ENCODE measurements around the gene RTN4RL2. TPM values are rescaled to one million over a fixed set of nuclear protein-coding genes. Genes with fewer than 3 reads are reported as not detected.

Gene RTN4RL2
- total RNA-seq, 8 experiments from 2014 or later = 0.25 to 11.6 (median 5.8) TPM

DNA sequence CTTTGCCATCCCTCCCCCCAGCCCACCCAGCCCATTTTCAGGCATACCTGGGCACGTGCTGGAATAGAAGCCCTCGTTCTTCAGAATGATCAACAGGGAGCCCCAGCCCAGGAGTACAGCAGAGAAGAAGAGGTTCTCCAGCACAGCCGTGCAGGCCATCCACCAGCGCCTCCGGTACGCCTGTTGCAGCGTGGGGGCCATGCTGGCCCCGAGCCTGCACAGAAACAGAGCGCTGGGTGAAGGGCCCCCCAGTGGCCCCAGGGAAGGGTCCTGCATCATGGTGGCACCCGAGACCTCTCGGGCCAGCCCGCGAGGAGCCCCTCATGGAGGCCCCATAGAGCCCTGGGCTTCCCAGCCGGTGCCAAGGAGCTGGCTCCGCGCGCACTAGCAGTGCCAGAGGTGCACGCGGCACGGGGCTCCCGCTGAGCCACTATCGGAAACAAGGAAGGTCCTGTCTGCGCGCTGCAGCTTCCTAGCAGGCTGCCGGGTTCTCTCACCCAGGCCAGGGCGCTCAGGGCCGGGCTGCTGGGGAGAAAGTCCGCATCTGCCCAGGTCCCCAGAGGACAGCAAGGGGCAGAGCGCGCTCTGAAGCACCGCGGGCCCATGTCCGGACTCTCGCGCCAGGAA is 53.7 kb downstream of the RTN4RL2 start:
- H3K4me1 ChIP-seq (replicated peaks in 1 of 2) = peaks cover 5 to 10% of the 10 kb centered on the region in 2 donors
- ATAC-seq (replicated peaks in 6 of 8) = peak; percentile 3 to 72 (median 61)
- 4 to 31% (median 12%) methylated on average over 3 to 5 of the region's 35 CpGs; no CpG with 5 or more reads in 7 of the 10 experiments for WGBS, 10 experiments
- no peak overlapping the region for H3K27ac ChIP-seq
- in situ Hi-C loops (cut with MboI; ENCODE audit: low pct_unique_long_range_greater_than_20kb in 2 of 9, low sequenced_read_pairs in 9 of 9, unreplicated experiment in 9 of 9) = loop anchor here in 1 of 9 experiments (25.0 kb wide), 1 partner anchor 177 kb away; the partner anchor contains the start of genes P2RX3 and SSRP1
- peak overlapping the region; percentile 39 to 57 (median 48) for H3K4me3 ChIP-seq

DNA sequence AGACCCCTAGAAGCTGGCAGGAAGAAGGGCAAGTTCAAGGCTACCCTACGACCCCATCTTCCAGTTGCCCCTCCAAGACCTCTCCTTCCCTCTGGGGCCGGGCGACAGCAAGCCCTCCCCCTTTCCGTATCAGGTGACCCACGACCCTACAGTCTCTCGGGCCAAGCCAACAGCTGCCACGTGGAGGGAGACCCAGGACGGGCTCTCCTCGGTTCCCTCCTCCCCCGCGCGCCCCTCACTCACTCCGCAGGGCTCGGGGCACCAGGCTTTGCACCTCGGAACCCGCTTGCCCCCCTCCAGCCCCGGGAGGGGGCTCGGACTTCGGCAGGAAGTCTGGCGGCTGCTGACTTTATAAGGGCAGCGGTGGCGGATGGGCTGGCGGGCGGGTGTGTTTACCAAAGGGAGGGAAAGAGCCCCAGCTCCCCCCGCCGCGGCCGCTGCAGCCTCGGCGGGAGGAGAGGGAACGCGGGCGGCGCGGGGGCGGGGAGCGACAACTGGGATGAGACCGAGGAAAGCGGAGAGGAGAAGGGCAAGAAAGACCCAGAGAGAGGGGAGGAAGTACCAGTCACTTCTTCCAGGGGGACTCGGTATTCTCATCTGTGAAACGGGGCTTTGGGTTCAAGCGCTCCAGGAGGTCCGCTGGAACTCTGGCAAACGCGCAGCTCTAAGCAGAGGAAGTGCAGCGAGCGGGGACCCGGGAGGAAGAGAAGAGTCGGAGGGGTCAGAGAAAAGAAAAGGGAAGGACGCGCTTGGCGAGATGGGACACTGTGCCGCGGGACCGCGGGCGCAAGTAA is 54.4 kb downstream of the RTN4RL2 start:
- ATAC-seq (replicated peaks in 6 of 8) = peak; percentile 7 to 69 (median 58)
- in situ Hi-C loops (cut with MboI; ENCODE audit: low pct_unique_long_range_greater_than_20kb in 2 of 9, low sequenced_read_pairs in 9 of 9, unreplicated experiment in 9 of 9) = loop anchor here in 1 of 9 experiments (25.0 kb wide), 1 partner anchor 177 kb away; the partner anchor contains the start of genes P2RX3 and SSRP1
- H3K27ac ChIP-seq = no peak overlapping the region

DNA sequence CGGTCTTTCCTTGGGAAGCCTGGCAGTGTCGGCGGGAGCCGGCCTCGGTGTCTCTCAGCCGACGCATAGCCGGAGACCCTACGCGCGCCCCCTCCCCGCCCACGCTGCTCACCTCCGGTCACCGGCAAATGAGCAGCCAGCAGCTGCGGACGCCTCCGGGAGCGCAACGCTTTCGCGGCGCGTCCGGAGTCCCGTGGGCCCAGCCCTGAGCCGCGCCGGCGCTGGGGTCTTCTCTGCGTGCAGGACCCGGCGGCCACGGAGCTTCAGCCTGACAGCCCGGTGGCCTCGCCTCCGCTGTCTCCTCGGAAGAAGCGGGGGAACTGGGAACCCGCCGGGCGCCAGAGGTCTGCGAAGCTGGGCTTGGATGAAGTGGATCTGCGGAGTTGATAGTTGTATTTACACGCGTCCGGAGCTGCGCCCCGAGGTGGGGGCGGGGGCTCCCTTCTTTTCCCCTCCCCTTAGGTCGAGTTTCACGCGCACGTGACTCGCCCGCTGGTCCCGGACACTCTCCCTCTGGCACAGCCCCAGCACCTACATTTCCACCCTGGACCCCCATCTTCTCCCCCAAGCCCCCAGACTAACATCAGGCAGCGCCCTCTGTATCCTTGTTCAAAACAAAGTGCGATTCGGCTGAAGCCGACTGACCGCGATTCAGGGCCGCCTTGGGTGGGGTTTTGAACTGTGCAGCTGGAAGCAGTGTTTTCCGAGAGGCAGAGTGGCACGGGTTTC is 55.2 kb downstream of the RTN4RL2 start, which contains the start of gene SLC43A1:
SLC43A1 (minus strand) TSS at position 371 of the 729 bp plus-strand sequence. CDS start 1,591 bp downstream, outside the sequence.
- Histone ChIP-seq H3K4me3 (peak within 1 kb of the TSS; percentile 39 to 57 (median 48)), H3K27ac (no peak within 1 kb of the TSS), H3K4me1 (replicated peaks in 1 of 2) (peaks cover 5 to 10% of the 10 kb centered on the region in 2 donors)
- WGBS, 10 experiments = 0 to 2% (median 0%) methylated on average over 1 to 10 of the region's 66 CpGs; no CpG with 5 or more reads in 3 of the 10 experiments
- ATAC-seq (replicated peaks in 6 of 8) = peak; percentile 58 to 70 (median 61)
- in situ Hi-C loops (cut with MboI; ENCODE audit: low pct_unique_long_range_greater_than_20kb in 2 of 9, low sequenced_read_pairs in 9 of 9, unreplicated experiment in 9 of 9) = loop anchor here in 1 of 9 experiments (25.0 kb wide), 1 partner anchor 178 kb away; the partner anchor contains the start of genes P2RX3 and SSRP1

More for the DNA sequence above, 54.4 kb downstream of the RTN4RL2 start:
- Histone ChIP-seq H3K4me1 (replicated peaks in 1 of 2) (peaks cover 5 to 10% of the 10 kb centered on the region in 2 donors), H3K4me3 (peak overlapping the region; percentile 39 to 57 (median 48))
- 0% methylated on average over 5 to 9 of the region's 57 CpGs; no CpG with 5 or more reads in 8 of the 10 experiments for WGBS, 10 experiments

DNA sequence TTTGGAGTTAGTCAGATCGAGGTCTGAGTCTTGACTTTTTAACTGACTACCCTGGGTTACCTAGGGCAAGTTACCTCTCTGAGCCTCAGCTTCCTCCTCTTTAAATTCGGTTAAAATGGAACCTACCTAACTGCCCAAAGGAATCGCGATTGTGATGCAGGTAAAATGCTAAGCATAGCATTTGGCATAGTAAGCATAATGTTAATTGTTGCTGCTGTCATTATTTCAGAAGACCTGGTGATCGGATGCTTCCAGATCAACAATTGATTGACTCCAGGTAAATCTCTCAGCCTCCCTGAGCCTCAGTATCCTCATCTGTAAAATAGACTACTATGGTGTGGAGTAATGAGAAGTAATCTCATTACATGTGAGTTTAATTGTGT is 55.7 kb downstream of the RTN4RL2 start:
- ATAC-seq (replicated peaks in 6 of 8) = no peak
- Histone ChIP-seq H3K27ac (no peak overlapping the region), H3K4me1 (replicated peaks in 1 of 2) (peaks cover 5 to 10% of the 10 kb centered on the region in 2 donors), H3K4me3 (peak overlapping the region; percentile 39 to 57 (median 48))
- 0 to 50% (median 12%) methylated on average over 1 to 5 of the region's 5 CpGs; no CpG with 5 or more reads in 1 of the 10 experiments for WGBS, 10 experiments
- in situ Hi-C loops (cut with MboI; ENCODE audit: low pct_unique_long_range_greater_than_20kb in 2 of 9, low sequenced_read_pairs in 9 of 9, unreplicated experiment in 9 of 9) = loop anchor here in 1 of 9 experiments (25.0 kb wide), 1 partner anchor 179 kb away; the partner anchor contains the start of genes P2RX3 and SSRP1

DNA sequence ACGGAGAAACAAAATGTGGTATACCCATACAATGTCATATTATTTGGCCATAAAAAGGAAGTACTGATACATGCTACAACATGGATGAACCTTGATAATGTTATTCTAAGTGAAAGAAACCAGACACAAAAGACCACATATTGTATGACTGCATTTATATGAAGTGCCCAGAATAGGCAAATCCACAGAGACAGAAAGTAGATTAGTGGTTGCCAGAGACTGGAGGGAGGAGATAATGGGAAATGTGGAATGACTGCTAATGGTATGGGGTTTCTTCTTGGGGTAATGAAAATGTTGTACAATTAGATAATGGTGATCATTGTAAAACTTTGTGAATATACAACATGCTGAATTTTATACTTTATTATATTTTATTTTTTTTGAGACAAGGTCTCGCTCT is 60.8 kb downstream of the RTN4RL2 start:
- Histone ChIP-seq H3K4me3 (no peak overlapping the region), H3K4me1 (replicated peaks in 1 of 2) (no peaks in the 10 kb centered on the region), H3K27ac (no peak overlapping the region)
- in situ Hi-C loops (cut with MboI; ENCODE audit: low pct_unique_long_range_greater_than_20kb in 2 of 9, low sequenced_read_pairs in 9 of 9, unreplicated experiment in 9 of 9) = loop anchor here in 1 of 9 experiments (25.0 kb wide), 1 partner anchor 184 kb away; the partner anchor contains the start of genes P2RX3 and SSRP1
- 85 to 100% (median 90%) methylated on average over 1 to 2 of the region's 2 CpGs; no CpG with 5 or more reads in 3 of the 10 experiments for WGBS, 10 experiments
- ATAC-seq (replicated peaks in 6 of 8) = no peak

DNA sequence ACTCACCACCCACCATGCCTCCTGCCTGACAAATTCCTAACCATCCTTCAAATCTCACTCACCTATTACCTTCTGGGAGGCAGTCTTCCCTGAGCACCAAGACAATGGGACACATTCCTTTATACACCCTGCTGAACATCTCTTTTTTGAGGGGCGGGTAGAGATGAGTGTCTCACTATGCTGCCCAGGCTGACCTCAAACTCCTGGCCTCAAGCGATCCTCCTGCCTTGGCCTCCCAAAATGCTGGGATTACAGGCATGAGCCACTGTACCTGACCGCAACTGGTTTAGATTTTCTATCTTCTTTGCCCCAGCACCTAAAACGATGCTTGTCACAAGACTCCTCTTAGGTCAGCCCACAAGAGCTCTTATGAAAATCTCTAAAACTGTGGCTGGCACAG is 63.1 kb downstream of the RTN4RL2 start:
- in situ Hi-C loops (cut with MboI; ENCODE audit: low pct_unique_long_range_greater_than_20kb in 2 of 9, low sequenced_read_pairs in 9 of 9, unreplicated experiment in 9 of 9) = loop anchor here in 1 of 9 experiments (25.0 kb wide), 1 partner anchor 186 kb away; the partner anchor contains the start of genes P2RX3 and SSRP1
- no peak overlapping the region for H3K4me3 ChIP-seq
- no peak overlapping the region for H3K27ac ChIP-seq
- WGBS, 10 experiments = 80 to 100% (median 90%) methylated on average over 1 to 2 of the region's 4 CpGs; no CpG with 5 or more reads in 3 of the 10 experiments
- ATAC-seq (replicated peaks in 6 of 8) = no peak
- H3K4me1 ChIP-seq (replicated peaks in 1 of 2) = peaks cover 2 to 4% of the 10 kb centered on the region in 2 donors

Other genes with a start within 250 kb of the RTN4RL2 start
- gene APLNR, start 223.3 kb upstream of the RTN4RL2 start, total RNA-seq = 1 to 10 TPM in 2 of 8 experiments, under 1 TPM in 6; 0.09 to 3.1 (median 0.48) TPM
- gene TNKS1BP1, start 135.6 kb upstream of the RTN4RL2 start, total RNA-seq = 100 to 1,000 TPM in 2 of 8 experiments, 10 to 100 TPM in 6; 28.4 to 104 (median 55.4) TPM
- 100 to 1,000 TPM in 4 of 8 experiments, 10 to 100 TPM in 4; 64.9 to 164 (median 101) TPM for gene SSRP1, start 124.6 kb upstream of the RTN4RL2 start, total RNA-seq
- gene P2RX3, start 122.2 kb upstream of the RTN4RL2 start, total RNA-seq = 100 to 1,000 TPM in 3 of 8 experiments, 10 to 100 TPM in 1, under 1 TPM in 2, not detected in 2; 0.36 to 153 (median 99.5) TPM
- not detected for gene PRG3, start 79.4 kb upstream of the RTN4RL2 start, total RNA-seq
- gene PRG2, start 69.9 kb upstream of the RTN4RL2 start, total RNA-seq = 1 to 10 TPM in 1 of 8 experiments, under 1 TPM in 2, not detected in 5; 0.18 to 1.1 (median 0.29) TPM
- 10 to 100 TPM in 2 of 8 experiments, 1 to 10 TPM in 4, under 1 TPM in 2; 0.43 to 25.8 (median 3.0) TPM for gene SLC43A3, start 33.4 kb upstream of the RTN4RL2 start, total RNA-seq
- gene SLC43A1, start 55.2 kb downstream of the RTN4RL2 start, total RNA-seq = 10 to 100 TPM in 2 of 8 experiments, 1 to 10 TPM in 4, under 1 TPM in 2; 0.32 to 13.7 (median 2.1) TPM
- gene TIMM10, start 70.2 kb downstream of the RTN4RL2 start, total RNA-seq = 10 to 100 TPM; 28.3 to 86.7 (median 58.9) TPM
- under 1 TPM in 7 of 8 experiments, not detected in 1; 0.25 to 0.60 (median 0.42) TPM for gene SMTNL1, start 77.1 kb downstream of the RTN4RL2 start, total RNA-seq
- gene UBE2L6, start 107.1 kb downstream of the RTN4RL2 start, total RNA-seq = 100 to 1,000 TPM in 2 of 8 experiments, 10 to 100 TPM in 6; 22.6 to 177 (median 52.5) TPM
- 10 to 100 TPM in 4 of 8 experiments, 1 to 10 TPM in 4; 1.7 to 35.1 (median 9.9) TPM for gene SERPING1, start 137.2 kb downstream of the RTN4RL2 start, total RNA-seq
- 10 to 100 TPM in 4 of 8 experiments, 1 to 10 TPM in 4; 3.7 to 13.1 (median 8.8) TPM for gene YPEL4, start 189.4 kb downstream of the RTN4RL2 start, total RNA-seq
- gene CLP1, start 197.2 kb downstream of the RTN4RL2 start, total RNA-seq = 10 to 100 TPM in 7 of 8 experiments, 1 to 10 TPM in 1; 9.9 to 19.0 (median 12.9) TPM
- 10 to 100 TPM; 15.2 to 59.5 (median 31.5) TPM for gene ZDHHC5, start 207.6 kb downstream of the RTN4RL2 start, total RNA-seq